Measurements from ENCODE around the gene OOSP3.
A peak's percentile ranks its signal among the peaks of the same experiment; 100 is the strongest.
"Not testable (repeated sequence)": the region's sequence is repeated elsewhere in the genome, so short reads cannot be mapped to it uniquely, and the experiment has no call there.

Gene OOSP3

GRCh38 chr11:59877325-59877724 lies 1.3 kb upstream of the OOSP3 start:
- DNase-seq (ENCODE audit: low spot score): no peak

- DNase-seq (ENCODE audit: low spot score): no peak
These were observed 798 bp upstream of the OOSP3 start for GRCh38 chr11:59877784-59878183.

GRCh38 chr11:59879567-59879966 lies 985 bp downstream of the OOSP3 start:
- no peak for DNase-seq (ENCODE audit: low spot score)

- DNase-seq (ENCODE audit: low spot score): no peak
These were observed 5.0 kb downstream of the OOSP3 start for GRCh38 chr11:59883597-59883996.

GRCh38 chr11:59887156-59887555 lies 8.6 kb downstream of the OOSP3 start:
- not testable (repeated sequence) for DNase-seq (ENCODE audit: low spot score)

GRCh38 chr11:59891781-59892181 lies 13.2 kb downstream of the OOSP3 start:
- DNase-seq (ENCODE audit: low spot score): no peak

GRCh38 chr11:59894616-59895015 lies 16.0 kb downstream of the OOSP3 start:
- no peak for DNase-seq (ENCODE audit: low spot score)

GRCh38 chr11:59898046-59898445 lies 19.5 kb downstream of the OOSP3 start:
- no peak for DNase-seq (ENCODE audit: low spot score)

- no peak for DNase-seq (ENCODE audit: low spot score)
These were observed 20.1 kb downstream of the OOSP3 start for GRCh38 chr11:59898650-59899049.

GRCh38 chr11:59899532-59899931 lies 20.9 kb downstream of the OOSP3 start:
- DNase-seq (ENCODE audit: low spot score): no peak

- no peak for DNase-seq (ENCODE audit: low spot score)
These were observed 22.0 kb downstream of the OOSP3 start for GRCh38 chr11:59900366-59901126.

- DNase-seq (ENCODE audit: low spot score): peak; percentile 28
These were observed 22.7 kb downstream of the OOSP3 start for GRCh38 chr11:59901306-59901705.

- not testable (repeated sequence) for DNase-seq (ENCODE audit: low spot score)
These were observed 25.0 kb downstream of the OOSP3 start for GRCh38 chr11:59903569-59903968.

- no peak for DNase-seq (ENCODE audit: low spot score)
These were observed 39.9 kb downstream of the OOSP3 start for GRCh38 chr11:59918480-59918879.

- DNase-seq (ENCODE audit: low spot score): peak; percentile 51
These were observed 40.5 kb downstream of the OOSP3 start for GRCh38 chr11:59918987-59919589.

- DNase-seq (ENCODE audit: low spot score): no peak
These were observed 45.2 kb downstream of the OOSP3 start for GRCh38 chr11:59923813-59924212.

GRCh38 chr11:59931688-59932087 lies 53.1 kb downstream of the OOSP3 start:
- no peak for DNase-seq (ENCODE audit: low spot score)

GRCh38 chr11:59938132-59938531 lies 59.5 kb downstream of the OOSP3 start, which contains the start of gene OOSP1:
TSS of gene OOSP1 (plus strand) at chr11:59938432. CDS start at chr11:59938455, 23 bp downstream.
- DNase-seq (ENCODE audit: low spot score): no peak

- no peak for DNase-seq (ENCODE audit: low spot score)
These were observed 60.1 kb downstream of the OOSP3 start for GRCh38 chr11:59938718-59939117.

- no peak for DNase-seq (ENCODE audit: low spot score)
These were observed 60.9 kb downstream of the OOSP3 start for GRCh38 chr11:59939482-59939881.

- DNase-seq (ENCODE audit: low spot score): no peak
These were observed 62.5 kb downstream of the OOSP3 start for GRCh38 chr11:59941091-59941490.

- no peak for DNase-seq (ENCODE audit: low spot score)
These were observed 65.6 kb downstream of the OOSP3 start for GRCh38 chr11:59943997-59944714.

- no peak for DNase-seq (ENCODE audit: low spot score)
These were observed 66.1 kb downstream of the OOSP3 start for GRCh38 chr11:59944720-59945119.

Measured in LoVo (cell line).